ENCODE data around the gene TMEM237. TPM values are rescaled to one million over a fixed set of nuclear protein-coding genes. Genes with fewer than 3 reads are reported as not detected.

Gene TMEM237
- total RNA-seq, 2 donors from 2014 or later: 14.3 to 14.8 TPM

- ATAC-seq (no peak), DNase-seq (no peak)
- intact Hi-C loops (cut with DNase I): no loop called here
Observed at GRCh38 chr2:201647431-201647830, 4.1 kb upstream of the TMEM237 start.

GRCh38 chr2:201644001-201644400 is 698 bp upstream of the TMEM237 start:
- intact Hi-C loops (cut with DNase I): no loop called here
- DNase-seq: no peak
- peak; percentile 7 for ATAC-seq

GRCh38 chr2:201642579-201643215 is 606 bp downstream of the TMEM237 start:
- DNase-seq: peak; percentile 80
- intact Hi-C loops (cut with DNase I): no loop called here
- ATAC-seq: peak; percentile 93 to 97

- no peak for DNase-seq
- intact Hi-C loops (cut with DNase I): no loop called here
Observed at GRCh38 chr2:201642086-201642578, 1.2 kb downstream of the TMEM237 start.

GRCh38 chr2:201639205-201639604 is 4.1 kb downstream of the TMEM237 start:
- ATAC-seq (no peak), DNase-seq (no peak)
- intact Hi-C loops (cut with DNase I): no loop called here

More at GRCh38 chr2:201642086-201642578, 1.2 kb downstream of the TMEM237 start:
- peak; percentile 24 to 36 for ATAC-seq

GRCh38 chr2:201638326-201638725 is 5.0 kb downstream of the TMEM237 start:
- ATAC-seq (no peak), DNase-seq (no peak)
- intact Hi-C loops (cut with DNase I): no loop called here

- no peak for DNase-seq
- no peak for ATAC-seq
- intact Hi-C loops (cut with DNase I): no loop called here
Observed at GRCh38 chr2:201633661-201634249, 9.5 kb downstream of the TMEM237 start.

GRCh38 chr2:201631041-201631440 is 12.3 kb downstream of the TMEM237 start:
- no peak for ATAC-seq
- DNase-seq: no peak
- intact Hi-C loops (cut with DNase I): no loop called here

GRCh38 chr2:201630577-201630976 is 12.7 kb downstream of the TMEM237 start:
- intact Hi-C loops (cut with DNase I): no loop called here
- DNase-seq: no peak
- ATAC-seq: no peak

GRCh38 chr2:201628545-201628944 is 14.8 kb downstream of the TMEM237 start:
- DNase-seq (no peak), ATAC-seq (peak; percentile 50 to 66)
- intact Hi-C loops (cut with DNase I): no loop called here

GRCh38 chr2:201622306-201622970 is 20.9 kb downstream of the TMEM237 start:
- no peak for ATAC-seq
- DNase-seq: no peak
- intact Hi-C loops (cut with DNase I): no loop called here

- intact Hi-C loops (cut with DNase I): no loop called here
- no peak for DNase-seq
- ATAC-seq: no peak
Observed at GRCh38 chr2:201621293-201621999, 21.9 kb downstream of the TMEM237 start.

- intact Hi-C loops (cut with DNase I): no loop called here
- DNase-seq (peak; percentile 87), ATAC-seq (peak; percentile 97 to 98)
Observed at GRCh38 chr2:201618744-201619662, 24.3 kb downstream of the TMEM237 start.

GRCh38 chr2:201608021-201608420 is 35.3 kb downstream of the TMEM237 start:
- DNase-seq (no peak), ATAC-seq (no peak)
- intact Hi-C loops (cut with DNase I): no loop called here

- DNase-seq (no peak), ATAC-seq (no peak)
- intact Hi-C loops (cut with DNase I): no loop called here
Observed at GRCh38 chr2:201607568-201607967, 35.7 kb downstream of the TMEM237 start.

GRCh38 chr2:201600906-201601305 is 42.4 kb downstream of the TMEM237 start:
- ATAC-seq (no peak), DNase-seq (no peak)
- intact Hi-C loops (cut with DNase I): no loop called here

GRCh38 chr2:201597397-201597796 is 45.9 kb downstream of the TMEM237 start:
- intact Hi-C loops (cut with DNase I): no loop called here
- DNase-seq (no peak), ATAC-seq (no peak)

GRCh38 chr2:201580486-201580885 is 62.8 kb downstream of the TMEM237 start:
- intact Hi-C loops (cut with DNase I): no loop called here
- DNase-seq (no peak), ATAC-seq (no peak)

GRCh38 chr2:201579536-201579935 is 63.8 kb downstream of the TMEM237 start:
- DNase-seq (no peak), ATAC-seq (no peak)
- intact Hi-C loops (cut with DNase I): no loop called here

All from left cardiac atrium (tissue), 4 donors.